SKM-1 treated with dmso at 0.1 percent for 144 hours (cell line): ENCODE results near the gene PLCB2.

Experiments used
- DNase-seq: peaks from one replicate; lab custom pipeline; 2025; ENCODE audit not compliant: unreplicated experiment; lab: John Stamatoyannopoulos, UW

The PLCB2 gene

DNA sequence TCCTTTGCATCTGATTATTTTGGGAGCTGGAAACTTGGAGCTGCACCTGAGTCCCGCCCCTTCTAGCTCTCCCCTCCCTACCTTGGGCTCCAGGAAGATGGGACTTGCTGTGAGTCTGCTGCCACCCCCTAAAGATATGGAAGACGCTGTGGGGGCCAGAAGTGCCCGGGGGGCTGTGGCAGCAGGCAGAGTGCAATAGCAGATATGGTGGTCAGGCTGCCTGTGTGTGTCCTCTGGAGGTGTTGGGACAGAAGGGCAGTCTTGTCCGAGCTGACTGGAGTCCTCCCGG is 68.4 kb downstream of the PLCB2 start:
- no peak for DNase-seq

GRCh38 chr15:40238532-40239403 is 69.0 kb downstream of the PLCB2 start, which contains the start of gene PAK6:
Gene PAK6, plus strand, starts transcription at chr15:40239063. Its CDS starts 25,723 bp downstream, at chr15:40264786.
- DNase-seq = no peak
